ENCODE data around the gene SMARCA2. TPM values are rescaled to one million over a fixed set of nuclear protein-coding genes. Genes with fewer than 3 reads are reported as not detected.

The SMARCA2 gene
- total RNA-seq, 1 experiment from 2014 or later, result 55.3 TPM

- no peak for DNase-seq (ENCODE audit: low spot score)
Measured at GRCh38 chr9:2086971-2087370, 71.8 kb downstream of the SMARCA2 start.

GRCh38 chr9:2087500-2088313 lies 72.6 kb downstream of the SMARCA2 start:
- peak; percentile 48 for DNase-seq (ENCODE audit: low spot score)

GRCh38 chr9:2093920-2094597 lies 78.9 kb downstream of the SMARCA2 start:
- DNase-seq (ENCODE audit: low spot score), result peak; percentile 26

DNA sequence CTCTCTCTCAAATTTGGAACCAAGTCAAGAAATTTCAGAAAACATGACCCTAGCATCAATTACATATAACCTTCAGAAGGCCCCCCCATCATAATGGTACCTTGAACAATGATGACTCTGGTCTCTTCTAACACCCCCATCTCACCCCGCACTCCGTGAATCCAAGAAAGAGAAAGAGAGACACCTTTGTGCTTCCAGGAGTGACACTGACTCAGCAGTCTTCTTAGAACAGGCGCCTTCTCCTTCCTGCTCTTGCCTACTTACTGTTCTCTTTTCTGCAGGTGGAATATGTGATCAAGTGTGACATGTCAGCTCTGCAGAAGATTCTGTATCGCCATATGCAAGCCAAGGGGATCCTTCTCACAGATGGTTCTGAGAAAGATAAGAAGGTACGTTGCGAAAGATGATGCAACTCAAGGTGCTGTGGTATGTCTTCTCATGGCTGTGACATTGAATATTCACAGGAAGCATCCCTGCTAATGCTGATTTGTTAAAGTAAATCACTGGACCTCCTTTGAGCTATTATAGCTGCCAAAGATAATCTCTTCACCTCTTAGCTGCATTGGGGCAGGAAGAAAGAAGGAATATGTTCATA lies 81.3 kb downstream of the SMARCA2 start:
- no peak for DNase-seq (ENCODE audit: low spot score)

- DNase-seq (ENCODE audit: low spot score), result no peak
Measured at GRCh38 chr9:2106666-2107065, 91.5 kb downstream of the SMARCA2 start.

GRCh38 chr9:2107906-2108451 lies 92.8 kb downstream of the SMARCA2 start:
- no peak for DNase-seq (ENCODE audit: low spot score)

DNA sequence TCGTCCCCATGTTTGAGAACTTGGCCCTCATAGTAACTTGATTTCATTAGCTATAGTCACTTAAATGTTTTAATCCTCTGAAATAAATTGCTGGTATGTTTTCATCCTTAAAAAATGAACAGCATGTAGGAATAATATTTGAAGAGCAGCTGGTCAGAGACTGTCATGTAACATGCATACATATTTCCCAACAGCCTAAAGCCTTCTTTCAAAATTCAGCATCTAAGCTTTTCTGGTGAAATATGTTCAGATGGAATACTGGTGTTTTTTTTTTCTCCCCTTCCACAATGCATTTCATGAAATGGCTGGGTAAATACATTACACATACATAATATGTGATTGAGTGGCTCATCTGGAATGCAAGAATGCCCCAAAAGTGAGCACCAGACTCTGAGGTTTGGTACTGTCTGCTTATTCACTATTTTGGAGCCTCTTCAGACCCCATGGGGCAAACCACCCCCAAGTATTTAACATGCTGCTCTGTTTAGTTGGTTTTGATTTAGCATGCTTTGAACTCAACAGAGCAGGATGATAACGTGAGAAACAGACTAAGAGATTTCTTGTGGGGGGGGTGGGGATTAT lies 94.0 kb downstream of the SMARCA2 start:
- no peak for DNase-seq (ENCODE audit: low spot score)

GRCh38 chr9:2110036-2110435 lies 94.9 kb downstream of the SMARCA2 start:
- no peak for DNase-seq (ENCODE audit: low spot score)

- peak; percentile 6 for DNase-seq (ENCODE audit: low spot score)
Measured at GRCh38 chr9:2116073-2116472, 100.9 kb downstream of the SMARCA2 start.

- no peak for DNase-seq (ENCODE audit: low spot score)
Measured at GRCh38 chr9:2117527-2117926, 102.4 kb downstream of the SMARCA2 start.

GRCh38 chr9:2119566-2119965 lies 104.4 kb downstream of the SMARCA2 start:
- DNase-seq (ENCODE audit: low spot score), result no peak

- DNase-seq (ENCODE audit: low spot score), result peak; percentile 22
Measured at GRCh38 chr9:2120926-2121689, 106.0 kb downstream of the SMARCA2 start.

DNA sequence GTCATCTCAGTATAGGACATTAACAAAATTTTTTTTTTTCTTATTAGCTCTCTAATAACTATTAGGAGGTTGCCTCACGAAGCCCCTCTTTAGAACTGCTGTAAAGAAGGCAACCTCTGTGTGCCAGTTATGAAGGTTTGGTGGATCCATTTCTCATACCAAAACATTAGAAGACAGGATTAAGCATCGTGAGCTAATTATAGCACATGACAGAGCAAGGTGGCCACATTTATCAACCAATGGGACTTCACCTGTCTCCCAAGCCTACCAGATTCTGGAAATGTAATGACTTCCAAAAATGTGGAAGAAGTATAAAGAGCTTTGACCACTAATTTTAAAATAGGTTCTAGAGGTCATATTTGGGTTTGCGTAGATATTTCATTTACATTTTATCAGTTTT lies 107.2 kb downstream of the SMARCA2 start:
- no peak for DNase-seq (ENCODE audit: low spot score)

GRCh38 chr9:2125906-2126305 lies 110.8 kb downstream of the SMARCA2 start:
- no peak for DNase-seq (ENCODE audit: low spot score)

- DNase-seq (ENCODE audit: low spot score), result no peak
Measured at GRCh38 chr9:2126331-2126803, 111.2 kb downstream of the SMARCA2 start.

DNA sequence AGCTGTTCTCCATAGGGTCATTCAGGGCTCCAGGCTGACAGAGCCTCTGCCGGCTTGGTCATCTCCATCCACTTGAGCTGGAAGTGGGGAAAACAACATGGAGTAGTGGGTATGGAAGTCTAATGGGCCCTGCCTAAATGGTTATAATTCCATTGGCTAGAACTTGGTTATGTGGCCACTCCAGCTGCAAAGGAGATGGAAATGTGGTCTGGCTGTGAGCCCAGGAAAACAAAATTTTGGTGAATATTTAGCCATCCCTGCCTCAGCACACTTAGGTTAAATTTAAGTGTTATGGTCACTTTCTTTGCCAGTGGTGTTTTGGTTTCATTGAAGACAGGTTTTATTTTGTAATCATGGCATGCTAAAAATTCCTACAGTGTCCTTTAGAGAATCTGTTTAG lies 112.3 kb downstream of the SMARCA2 start:
- peak; percentile 10 for DNase-seq (ENCODE audit: low spot score)

DNA sequence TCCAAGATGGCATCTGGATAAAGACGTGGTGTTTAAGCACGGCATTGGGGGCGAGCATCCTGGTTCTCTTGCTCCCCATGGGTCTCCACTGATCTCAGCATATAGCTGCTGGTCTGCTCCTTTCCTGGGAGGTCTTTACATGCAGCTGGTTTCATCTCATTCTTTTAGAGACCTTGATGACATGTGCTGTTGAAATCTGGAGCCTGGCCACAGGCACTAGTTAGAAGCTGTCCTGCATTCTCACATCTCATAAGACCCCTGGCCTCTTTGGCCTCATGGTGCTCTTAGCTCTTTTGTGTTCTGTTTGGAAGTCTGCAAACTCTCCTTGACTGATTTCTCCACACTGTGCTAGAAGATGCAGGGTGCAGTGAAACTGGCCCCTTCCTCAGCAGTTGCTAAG lies 113.0 kb downstream of the SMARCA2 start:
- DNase-seq (ENCODE audit: low spot score), result no peak

DNA sequence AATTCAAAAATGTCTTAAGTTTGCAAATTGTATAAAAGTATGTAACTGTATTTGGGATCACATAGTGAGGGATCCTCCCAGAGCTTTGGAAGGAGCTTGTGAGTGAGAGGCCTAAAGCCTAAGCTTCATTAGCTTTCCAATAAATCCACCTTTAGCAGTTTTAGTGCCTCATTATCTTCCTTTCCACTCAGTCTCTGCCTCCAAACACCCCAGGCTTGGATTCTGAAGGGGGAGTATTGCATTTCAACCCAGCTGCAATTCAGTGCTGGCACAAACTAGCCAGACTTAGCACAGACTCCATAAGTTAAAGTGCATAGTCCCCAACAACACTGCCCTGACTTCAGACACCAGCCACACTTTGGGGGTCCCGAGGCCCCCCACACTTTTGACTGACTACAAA lies 113.5 kb downstream of the SMARCA2 start:
- DNase-seq (ENCODE audit: low spot score), result no peak

DNA sequence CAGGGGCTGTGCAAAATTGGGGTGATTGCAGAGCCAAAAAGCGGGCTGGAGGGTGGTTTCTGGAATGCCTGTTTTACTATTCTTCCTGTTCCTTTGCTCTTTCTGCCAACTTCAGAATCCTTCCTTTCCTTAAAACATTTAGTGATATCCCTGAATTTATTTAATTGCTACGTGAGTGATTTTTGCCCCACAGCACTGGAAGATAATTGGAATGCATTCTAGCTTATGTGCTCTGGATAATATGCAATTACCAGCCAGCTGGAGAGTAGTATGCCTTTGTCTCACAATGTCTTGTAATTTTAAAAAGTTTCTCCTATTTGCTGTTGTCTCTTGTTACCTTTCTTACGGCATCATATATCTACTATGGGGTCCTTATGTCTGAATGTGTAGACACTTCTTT lies 115.8 kb downstream of the SMARCA2 start:
- no peak for DNase-seq (ENCODE audit: low spot score)

DNA sequence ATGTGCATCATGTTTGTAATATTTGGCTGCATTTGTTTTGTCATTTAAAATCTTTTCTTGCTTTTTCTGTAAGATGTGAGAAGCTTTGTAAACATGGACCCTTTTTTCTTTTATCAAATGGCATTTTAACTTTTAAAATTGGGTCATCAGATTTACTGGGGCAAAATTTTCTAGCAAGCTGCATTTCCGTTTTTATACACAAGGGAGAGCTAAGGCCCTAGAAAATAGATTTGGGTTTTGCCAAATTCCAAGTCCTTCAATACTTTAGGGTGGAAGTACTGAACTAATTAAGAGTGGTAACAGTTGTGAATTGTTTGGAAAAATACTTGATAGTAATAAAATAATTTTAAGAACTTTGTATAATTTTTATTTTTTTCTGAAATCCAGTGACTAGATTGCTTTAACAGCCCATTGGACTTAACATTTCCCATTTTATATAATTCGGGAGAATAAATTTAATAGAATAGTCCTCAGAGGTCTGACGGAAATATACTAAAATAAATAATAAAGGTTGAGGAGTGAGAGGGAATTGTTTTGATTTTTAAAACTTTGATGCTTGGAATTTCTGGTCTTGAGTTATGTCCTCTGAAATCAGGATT lies 117.4 kb downstream of the SMARCA2 start:
- DNase-seq (ENCODE audit: low spot score), result peak; percentile 13

DNA sequence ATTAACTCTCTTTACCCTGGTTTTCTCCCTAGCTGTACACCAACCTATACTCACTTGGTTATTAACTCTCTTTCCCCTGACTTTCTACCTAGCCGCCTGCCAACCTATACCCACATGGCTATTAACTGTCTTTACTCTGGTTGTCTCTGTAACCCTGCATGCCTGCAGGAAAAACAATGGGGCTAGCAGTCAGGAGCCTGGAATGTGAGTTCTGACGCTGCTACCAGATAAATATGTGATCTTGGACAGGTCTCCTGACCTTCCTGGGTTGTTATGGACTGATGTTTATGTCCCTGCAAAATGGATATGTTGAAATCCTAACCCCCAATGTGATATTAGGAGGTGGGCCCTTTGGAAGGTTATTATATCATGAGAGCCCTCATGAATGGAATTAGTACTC lies 119.2 kb downstream of the SMARCA2 start:
- DNase-seq (ENCODE audit: low spot score), result no peak

Measured in A172 (cell line).